Body of pancreas (tissue), 4 donors: Measurements from ENCODE around the gene IGIP. TPM values are rescaled to one million over a fixed set of nuclear protein-coding genes. Genes with fewer than 3 reads are reported as not detected.
A peak's percentile ranks its signal among the peaks of the same experiment; 100 is the strongest.

Experiments
- ATAC-seq: fragments of 150-250 bp; one replicate; pipeline ENCODE4 v1.9.1; 2016
- DNase-seq, 4 donors: peaks; one replicate each; pipeline ENCODE4 v3.0.0-alpha.2; 2019
- H3K27ac ChIP-seq, 4 donors: fragments of 200-600 bp; sonication (generic); 1 replicate in 3 of 4; 2 replicates in 1 of 4; pipeline versions ENCODE4 v1.5.1 to v1.6.1; 2016 to 2019; ENCODE audit warnings: mild to moderate bottlenecking in 1 of 4, mixed read lengths in 1 of 4, moderate library complexity in 1 of 4
- H3K27me3 ChIP-seq, 2 donors: fragments of 200-600 bp; sonication (generic); one replicate each; pipeline ENCODE4 v1.6.0; 2016; ENCODE audit warnings: mild to moderate bottlenecking in 1 of 2
- H3K36me3 ChIP-seq, 2 donors: fragments of 200-600 bp; sonication (generic); replicated peaks in 1 of 2; 2 replicates each; pipeline ENCODE4 v1.5.1; 2016; ENCODE audit warnings: low read depth in 2 of 2; ENCODE audit not compliant: insufficient read depth in 1 of 2
- H3K4me1 ChIP-seq: fragments of 200-600 bp; sonication (generic); one replicate; pipeline ENCODE4 v1.6.0; 2016
- H3K4me3 ChIP-seq, 2 donors: fragments of 200-600 bp; sonication (generic); 1 replicate in 1 of 2; 2 replicates in 1 of 2; pipeline ENCODE4 v1.5.1; 2016 to 2019
- H3K9me3 ChIP-seq, 3 donors: fragments of 200-600 bp; sonication (generic); 1 replicate in 2 of 3; 2 replicates in 1 of 3; pipeline ENCODE4 v1.5.1; 2016
- CTCF ChIP-seq, 7 experiments: fragments of 450-650 bp in 4 of 7; fragments of 200-600 bp in 3 of 7; sonication (generic) in 3 of 7; IDR thresholded peaks; one replicate each; pipeline ENCODE4 v1.5.1; 2016 to 2019; ENCODE audit warnings: antibody characterized with exemption in 7 of 7
- POLR2A ChIP-seq, 3 donors: fragments of 450-650 bp; IDR thresholded peaks; one replicate each; pipeline ENCODE4 v1.6.1; 2016; ENCODE audit warnings: antibody characterized with exemption in 3 of 3, mild to moderate bottlenecking in 2 of 3
- WGBS, 2 donors: methylation state at CpG; one replicate each; pipeline ENCODE4 v1.1.5; 2017; 5-methylcytosine and 5-hydroxymethylcytosine counted together
- intact Hi-C: fragments of 100-400 bp; cut with DNase I; formaldehyde crosslinking; loops from one replicate; pipeline ENCODE4 v1.15.1; 2023
- total RNA-seq, 2 donors: library from RNA; depleted of rRNA; stranded (reverse); fragments of >200 nt; gene quantifications; one replicate each; pipeline ENCODE4 v1.1.0, GENCODE V29; 2016

IGIP gene
- total RNA-seq, 2 donors from 2014 or later = 6.3 to 16.6 TPM

GRCh38 chr5:140109759-140110645, 15.7 kb upstream of the IGIP start:
- TF ChIP-seq CTCF (IDR thresholded peaks at IDR 0.05) (no peak), POLR2A (IDR thresholded peaks at IDR 0.05) (no peak)
- intact Hi-C loops = no loop called here
- no peak for DNase-seq

GRCh38 chr5:140110646-140110957, 15.1 kb upstream of the IGIP start:
- DNase-seq (no peak), ATAC-seq (no peak)
- no peaks in the 10 kb centered on the region for H3K36me3 ChIP-seq
- 19 to 36% methylated on average over 1 of the region's 1 CpG for WGBS, 2 donors
- peaks cover 56% of the 10 kb centered on the region for H3K4me1 ChIP-seq
- no peaks in the 10 kb centered on the region for H3K9me3 ChIP-seq
- H3K4me3 ChIP-seq = no peak overlapping the region
- intact Hi-C loops = no loop called here
- TF ChIP-seq POLR2A (IDR thresholded peaks at IDR 0.05) (no peak), CTCF (IDR thresholded peaks at IDR 0.05) (no peak)
- no peak overlapping the region for H3K27ac ChIP-seq
- H3K27me3 ChIP-seq = no peaks in the 10 kb centered on the region

More at GRCh38 chr5:140109759-140110645, 15.7 kb upstream of the IGIP start:
- H3K4me3 ChIP-seq = no peak overlapping the region
- H3K4me1 ChIP-seq = peaks cover 50% of the 10 kb centered on the region
- WGBS, 2 donors = 48 to 58% methylated on average over 2 of the region's 2 CpGs
- H3K27ac ChIP-seq = no peak overlapping the region
- no peak for ATAC-seq
- no peaks in the 10 kb centered on the region for H3K36me3 ChIP-seq
- H3K9me3 ChIP-seq = no peaks in the 10 kb centered on the region
- H3K27me3 ChIP-seq = no peaks in the 10 kb centered on the region

- intact Hi-C loops = no loop called here
- Histone ChIP-seq H3K27me3 (no peaks in the 10 kb centered on the region), H3K4me1 (peaks cover 56% of the 10 kb centered on the region)
Observed at GRCh38 chr5:140111011-140111858, 14.5 kb upstream of the IGIP start.

GRCh38 chr5:140111859-140112551, 13.7 kb upstream of the IGIP start:
- Histone ChIP-seq H3K9me3 (no peaks in the 10 kb centered on the region), H3K27me3 (no peaks in the 10 kb centered on the region), H3K4me1 (peaks cover 56% of the 10 kb centered on the region), H3K4me3 (no peak overlapping the region), H3K27ac (peak overlapping the region in 2 of 4 donors; percentile 88 to 94), H3K36me3 (no peaks in the 10 kb centered on the region)
- intact Hi-C loops = no loop called here
- 58 to 62% methylated on average over 8 of the region's 8 CpGs for WGBS, 2 donors
- no peak for TF ChIP-seq POLR2A (IDR thresholded peaks at IDR 0.05)
- no peak for TF ChIP-seq CTCF (IDR thresholded peaks at IDR 0.05)
- DNase-seq = no peak
- no peak for ATAC-seq

More at GRCh38 chr5:140111011-140111858, 14.5 kb upstream of the IGIP start:
- peak overlapping the region in 1 of 4 donors; percentile 7 for H3K27ac ChIP-seq
- DNase-seq = no peak
- 72 to 81% methylated on average over 17 to 18 of the region's 18 CpGs for WGBS, 2 donors
- no peaks in the 10 kb centered on the region for H3K36me3 ChIP-seq
- no peak overlapping the region for H3K4me3 ChIP-seq
- TF ChIP-seq CTCF (IDR thresholded peaks at IDR 0.05) (no peak), POLR2A (IDR thresholded peaks at IDR 0.05) (no peak)
- no peak for ATAC-seq
- H3K9me3 ChIP-seq = no peaks in the 10 kb centered on the region
